T-helper 1 cell (primary cell): ENCODE results near the gene COL5A1.

Experiments used
- DNase-seq, 5 donors: peaks; one replicate each; pipeline ENCODE4 v3.0.0-alpha.2; 2012 to 2020

COL5A1 gene

GRCh38 chr9:134795446-134795845 lies 153.8 kb downstream of the COL5A1 start:
- DNase-seq: no peak

- no peak for DNase-seq
Measured at GRCh38 chr9:134796882-134797281, 155.3 kb downstream of the COL5A1 start.

DNA sequence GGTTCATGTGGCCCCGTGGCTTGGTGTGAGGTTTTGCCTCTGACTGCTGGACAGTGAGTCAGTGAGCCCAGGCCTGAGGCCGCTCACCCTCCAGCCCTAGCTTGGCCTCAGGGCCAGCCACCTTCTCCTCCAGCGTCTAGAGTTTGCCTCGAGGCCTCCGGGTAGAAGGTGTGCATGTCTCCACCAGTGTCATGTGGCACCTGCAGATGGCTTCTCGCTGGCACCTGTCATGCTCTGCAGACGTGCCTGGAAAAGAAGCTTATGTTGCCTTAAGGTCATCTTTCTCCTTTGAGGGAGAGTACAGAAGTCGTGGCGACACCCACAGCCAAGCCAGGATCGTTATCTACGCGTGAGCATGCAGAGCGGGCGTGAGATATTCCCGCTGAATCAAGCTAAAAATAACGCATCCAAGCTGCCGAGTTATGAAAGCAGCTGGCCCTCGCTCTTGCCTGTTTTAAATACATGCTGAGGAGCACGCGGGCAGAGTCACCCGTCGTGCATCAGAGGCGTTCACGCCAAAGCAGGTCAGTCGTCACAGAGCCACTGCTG lies 159.3 kb downstream of the COL5A1 start:
- no peak for DNase-seq

- DNase-seq: no peak
Measured at GRCh38 chr9:134802216-134802795, 160.7 kb downstream of the COL5A1 start.

GRCh38 chr9:134804871-134805270 lies 163.3 kb downstream of the COL5A1 start:
- DNase-seq: no peak

DNA sequence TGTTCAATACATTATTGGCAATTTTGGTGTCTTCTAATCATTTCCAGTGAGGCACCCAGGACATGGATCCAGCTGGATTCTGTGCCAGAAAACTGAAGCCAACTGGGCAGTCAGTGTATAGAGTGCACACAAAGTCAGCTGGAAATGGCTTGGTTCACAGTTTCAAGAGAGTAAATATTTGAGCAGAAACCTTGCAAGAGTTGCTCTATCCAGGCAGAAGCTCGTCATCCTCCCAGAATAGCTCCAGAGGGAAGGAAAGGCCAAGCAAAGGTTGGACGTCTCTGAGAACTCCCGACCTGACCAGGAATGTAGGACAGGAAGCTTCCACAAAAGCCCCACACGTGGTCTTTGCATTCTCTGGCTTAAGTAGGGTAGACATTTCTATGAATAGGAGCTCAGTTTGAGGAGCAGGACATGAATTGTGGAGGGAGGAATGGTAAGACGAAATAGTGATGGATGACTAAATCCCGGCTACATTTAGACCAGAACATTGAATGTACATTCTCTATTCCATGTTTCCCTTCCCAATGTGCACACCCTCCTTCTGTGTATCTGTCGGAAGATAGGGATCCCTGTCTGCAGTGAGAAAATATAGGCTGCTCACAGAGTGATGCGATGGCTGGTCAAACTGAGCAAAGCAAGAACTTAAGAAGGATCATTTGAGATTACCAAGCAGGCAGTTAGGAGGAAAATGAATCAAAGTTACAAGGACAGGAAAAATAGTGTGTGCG lies 166.3 kb downstream of the COL5A1 start:
- no peak for DNase-seq

DNA sequence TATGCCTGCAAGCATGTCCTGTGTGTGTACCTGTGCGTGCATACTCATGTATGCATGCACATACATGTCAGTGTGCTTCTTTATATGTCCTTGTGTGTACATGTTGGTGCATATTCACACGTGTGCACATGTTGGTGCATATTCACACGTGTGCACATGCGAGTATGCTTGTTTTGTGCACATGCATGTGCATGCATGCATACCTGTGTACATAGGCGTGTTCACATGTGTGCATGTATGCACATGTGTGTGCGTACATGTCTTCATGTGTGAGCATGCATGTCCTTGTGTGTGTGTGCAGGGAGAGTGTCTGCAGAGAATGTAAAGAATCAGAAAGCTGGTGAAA lies 166.8 kb downstream of the COL5A1 start:
- DNase-seq: no peak

- no peak for DNase-seq
Measured at GRCh38 chr9:134809292-134809691, 167.7 kb downstream of the COL5A1 start.

DNA sequence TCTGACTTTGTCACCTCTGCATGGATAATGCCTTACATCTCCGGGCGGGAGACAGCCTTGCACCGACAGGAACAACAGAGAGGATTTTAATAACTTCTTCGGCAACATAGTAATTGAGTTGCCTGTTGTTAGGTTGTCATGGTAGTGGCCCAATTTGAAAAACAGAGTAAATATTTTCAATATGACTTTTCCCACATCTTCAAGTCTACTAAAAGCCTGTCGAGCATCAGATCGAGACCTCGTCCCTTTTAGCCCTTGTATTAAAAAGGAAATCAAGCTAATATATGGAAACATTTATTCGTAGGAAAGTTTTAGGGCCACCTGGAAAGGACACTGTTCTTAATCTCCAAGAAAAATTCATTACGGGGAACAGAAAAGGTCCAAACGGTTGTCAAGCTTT lies 168.2 kb downstream of the COL5A1 start:
- DNase-seq: no peak

GRCh38 chr9:134811079-134811672 lies 169.6 kb downstream of the COL5A1 start:
- DNase-seq: no peak

DNA sequence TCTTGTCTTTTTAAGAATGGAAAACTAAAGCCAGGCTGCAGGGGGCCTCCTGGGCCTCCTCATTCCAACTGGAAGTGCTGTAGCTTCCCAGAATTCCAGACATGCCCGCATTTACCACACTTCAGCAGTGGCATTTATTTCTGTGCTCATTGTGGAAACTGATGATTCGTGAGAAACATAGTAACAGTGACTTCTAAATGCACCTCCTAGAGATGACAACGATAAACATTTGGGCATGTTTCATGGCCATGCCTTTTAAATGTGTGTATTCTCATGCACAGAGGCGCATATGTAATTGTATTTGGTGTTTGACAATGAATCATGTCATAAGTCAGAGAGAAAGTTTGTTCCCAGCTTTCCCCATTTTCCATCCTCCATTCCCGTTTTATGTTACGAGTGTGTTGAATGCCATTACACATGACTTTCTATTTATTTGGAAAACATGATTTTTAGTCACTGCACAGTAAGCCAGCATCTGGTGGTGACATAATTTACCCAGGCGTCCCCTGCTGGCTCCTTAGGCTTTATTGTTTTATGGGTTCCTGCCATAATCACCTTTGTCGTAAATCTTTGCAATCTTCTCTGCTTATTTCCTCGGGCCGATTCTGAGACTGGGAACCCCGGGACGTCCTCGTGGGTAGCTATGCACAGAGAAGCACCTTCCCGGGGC lies 170.2 kb downstream of the COL5A1 start:
- DNase-seq: no peak

GRCh38 chr9:134812343-134812673 lies 170.7 kb downstream of the COL5A1 start:
- no peak for DNase-seq

- DNase-seq: no peak
Measured at GRCh38 chr9:134813841-134814240, 172.2 kb downstream of the COL5A1 start.

DNA sequence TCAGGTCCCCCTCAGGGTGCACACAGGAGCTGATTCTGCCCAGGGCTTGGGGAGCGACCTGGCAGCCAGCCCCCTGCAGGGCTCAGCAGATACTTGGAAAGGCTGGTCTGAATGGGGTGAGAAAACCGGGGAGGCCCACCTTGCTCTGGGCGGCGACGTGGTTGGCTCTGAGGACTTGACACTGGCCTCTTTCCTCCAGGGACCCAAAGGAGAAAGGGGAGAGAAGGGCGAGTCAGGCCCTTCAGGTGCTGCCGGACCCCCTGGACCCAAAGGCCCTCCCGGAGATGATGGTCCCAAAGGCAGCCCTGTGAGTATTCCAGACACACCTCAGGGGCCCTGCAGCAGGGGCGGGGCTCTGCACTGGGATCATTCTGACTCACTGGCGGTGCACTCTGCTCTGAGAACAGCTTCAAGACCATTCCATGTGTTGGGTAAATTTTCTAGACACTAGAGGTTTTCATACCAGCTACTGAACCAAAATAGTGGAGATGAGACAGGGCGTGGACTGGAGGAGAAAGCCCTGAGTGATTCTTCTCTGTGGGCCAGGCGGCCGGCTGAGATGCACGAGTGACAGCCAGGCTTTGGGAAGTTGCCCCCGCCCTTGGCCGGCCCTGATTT lies 173.1 kb downstream of the COL5A1 start:
- no peak for DNase-seq

- DNase-seq: no peak
Measured at GRCh38 chr9:134815435-134816214, 174.0 kb downstream of the COL5A1 start.

DNA sequence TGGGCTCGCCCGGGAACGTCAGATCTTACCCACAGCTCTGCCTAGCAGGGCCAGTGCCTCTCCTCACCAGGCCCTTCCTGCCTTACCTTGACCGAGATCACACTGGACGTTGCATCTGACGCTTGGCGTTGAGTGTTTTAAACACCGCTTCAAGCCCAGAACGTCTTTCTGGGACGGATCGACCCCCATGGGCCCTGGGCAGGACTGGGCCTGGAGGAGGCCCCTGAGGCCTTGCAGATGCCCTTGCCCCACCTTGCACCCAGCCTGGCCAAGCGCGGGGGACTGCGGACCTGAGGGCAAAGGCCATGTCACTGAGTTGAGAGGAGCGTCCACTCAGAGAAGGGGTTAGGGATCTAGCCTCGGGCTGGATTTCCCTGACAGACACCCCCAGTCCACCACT lies 174.7 kb downstream of the COL5A1 start:
- DNase-seq: no peak

GRCh38 chr9:134818000-134818568 lies 176.5 kb downstream of the COL5A1 start:
- no peak for DNase-seq

- no peak for DNase-seq
Measured at GRCh38 chr9:134818591-134818990, 177.0 kb downstream of the COL5A1 start.

DNA sequence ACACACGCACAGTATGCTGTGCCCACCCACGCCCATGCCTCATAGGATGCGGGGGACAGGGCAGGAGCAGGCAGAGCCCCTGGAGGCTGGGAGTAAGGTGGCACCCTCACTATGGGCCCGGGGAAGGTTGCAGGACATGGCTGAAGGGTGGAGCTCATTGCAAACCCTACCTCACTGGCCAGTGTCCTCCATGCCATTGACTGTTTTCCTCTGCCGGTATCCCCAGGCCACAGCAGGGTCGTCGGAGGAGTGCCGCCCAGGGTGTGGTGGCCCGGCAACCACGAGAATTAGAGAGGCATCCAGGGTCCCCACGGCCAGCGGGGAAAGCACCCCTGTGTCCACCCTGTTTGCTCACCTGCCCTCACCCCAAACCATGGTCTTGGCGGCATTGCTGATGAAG lies 179.3 kb downstream of the COL5A1 start:
- no peak for DNase-seq

DNA sequence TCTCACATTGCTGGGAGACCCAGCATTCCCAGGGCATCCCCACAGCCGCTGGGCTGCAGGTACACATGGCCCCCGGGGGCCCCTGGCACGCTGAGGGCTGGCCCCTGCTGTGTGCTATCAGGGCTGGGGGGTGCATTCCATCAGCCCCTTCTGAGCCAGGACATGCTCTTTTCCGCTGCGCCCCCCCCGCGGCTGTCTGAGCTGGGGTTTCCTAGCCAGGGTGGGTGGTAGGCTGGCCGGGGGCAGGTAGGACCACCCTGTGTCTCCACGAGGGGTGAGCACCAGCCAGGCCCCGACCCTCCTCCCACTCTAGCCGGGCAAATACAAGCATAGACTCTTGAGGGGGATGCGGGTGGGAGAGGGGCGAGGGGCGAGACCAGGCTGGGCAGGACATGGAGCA lies 180.9 kb downstream of the COL5A1 start:
- no peak for DNase-seq

- DNase-seq: no peak
Measured at GRCh38 chr9:134823623-134824022, 182.0 kb downstream of the COL5A1 start.

DNA sequence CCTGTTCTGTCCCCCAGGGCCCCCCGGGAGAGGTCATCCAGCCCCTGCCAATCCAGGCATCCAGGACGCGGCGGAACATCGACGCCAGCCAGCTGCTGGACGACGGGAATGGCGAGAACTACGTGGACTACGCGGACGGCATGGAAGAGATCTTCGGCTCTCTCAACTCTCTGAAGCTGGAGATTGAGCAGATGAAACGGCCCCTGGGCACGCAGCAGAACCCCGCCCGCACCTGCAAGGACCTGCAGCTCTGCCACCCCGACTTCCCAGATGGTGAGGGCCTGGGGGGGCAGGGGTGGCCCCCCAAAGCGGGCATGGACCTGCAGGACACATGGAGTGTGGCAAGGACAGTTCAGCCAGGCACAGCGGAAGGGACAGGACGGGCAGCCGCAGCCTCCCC lies 183.0 kb downstream of the COL5A1 start:
- DNase-seq: no peak
